GM21717 (cell line): ENCODE results near the gene PEX5L.
A peak's percentile ranks its signal among the peaks of the same experiment; 100 is the strongest.
"Not testable (repeated sequence)": the region's sequence is repeated elsewhere in the genome, so short reads cannot be mapped to it uniquely, and the experiment has no call there.

Experiments used
- ATAC-seq: cut with Tn5 transposase; IDR thresholded peaks from one replicate; pipeline ENCODE4 v1.9.1; 2021; ENCODE audit warnings: mild to moderate bottlenecking, moderate library complexity; ENCODE audit not compliant: unreplicated experiment

The PEX5L gene, protein sequence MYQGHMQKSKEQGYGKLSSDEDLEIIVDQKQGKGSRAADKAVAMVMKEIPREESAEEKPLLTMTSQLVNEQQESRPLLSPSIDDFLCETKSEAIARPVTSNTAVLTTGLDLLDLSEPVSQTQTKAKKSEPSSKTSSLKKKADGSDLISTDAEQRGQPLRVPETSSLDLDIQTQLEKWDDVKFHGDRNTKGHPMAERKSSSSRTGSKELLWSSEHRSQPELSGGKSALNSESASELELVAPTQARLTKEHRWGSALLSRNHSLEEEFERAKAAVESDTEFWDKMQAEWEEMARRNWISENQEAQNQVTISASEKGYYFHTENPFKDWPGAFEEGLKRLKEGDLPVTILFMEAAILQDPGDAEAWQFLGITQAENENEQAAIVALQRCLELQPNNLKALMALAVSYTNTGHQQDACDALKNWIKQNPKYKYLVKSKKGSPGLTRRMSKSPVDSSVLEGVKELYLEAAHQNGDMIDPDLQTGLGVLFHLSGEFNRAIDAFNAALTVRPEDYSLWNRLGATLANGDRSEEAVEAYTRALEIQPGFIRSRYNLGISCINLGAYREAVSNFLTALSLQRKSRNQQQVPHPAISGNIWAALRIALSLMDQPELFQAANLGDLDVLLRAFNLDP

GRCh38 chr3:180036671-180037455, at the start of gene PEX5L:
TSS of gene PEX5L (minus strand) at chr3:180036937. CDS start at chr3:180036599, 338 bp downstream.
- ATAC-seq: peak; percentile 67

GRCh38 chr3:180085122-180085710, 48.5 kb upstream of the PEX5L start:
- no peak for ATAC-seq

GRCh38 chr3:180082699-180083098, 46.0 kb upstream of the PEX5L start:
- no peak for ATAC-seq

DNA sequence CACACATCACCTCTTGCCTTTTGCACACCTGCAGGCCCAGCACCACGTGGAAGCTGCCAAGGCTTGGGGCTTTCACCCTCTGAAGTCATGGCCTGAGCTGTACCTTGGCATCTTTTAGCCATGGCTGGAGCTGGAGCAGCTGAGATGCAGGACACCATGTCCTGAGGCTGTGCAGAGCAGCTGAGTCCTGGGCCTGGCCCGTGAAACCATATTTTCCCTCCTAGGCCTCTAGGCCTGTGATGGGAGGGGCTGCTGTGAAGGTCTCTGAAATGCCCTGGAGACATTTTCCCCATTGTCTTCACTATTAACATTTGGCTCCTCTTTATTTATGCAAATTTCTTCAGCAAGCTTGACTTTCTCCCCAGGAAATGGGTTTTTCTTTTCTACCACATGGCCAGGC, 41.9 kb upstream of the PEX5L start:
- ATAC-seq: no peak

GRCh38 chr3:180073561-180073960, 36.8 kb upstream of the PEX5L start:
- no peak for ATAC-seq

DNA sequence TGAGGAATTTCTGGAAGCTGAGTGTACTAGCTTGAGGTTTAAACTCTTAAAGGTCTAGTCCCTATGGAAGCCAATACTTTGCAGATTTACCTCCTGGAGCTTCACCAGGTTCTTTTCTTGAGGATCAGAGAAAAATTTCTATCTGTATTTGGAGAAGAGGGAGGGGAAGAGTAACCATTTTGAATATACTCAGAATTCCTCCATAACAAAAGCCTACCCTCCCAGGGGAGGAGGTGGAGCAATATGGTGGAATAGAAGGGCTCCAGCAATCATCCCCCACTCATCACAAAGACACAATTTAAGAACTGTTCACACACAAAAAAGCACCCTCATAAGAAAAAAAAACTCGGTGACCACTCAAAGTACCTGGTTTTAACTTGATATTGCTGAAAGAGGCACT, 36.0 kb upstream of the PEX5L start:
- no peak for ATAC-seq

DNA sequence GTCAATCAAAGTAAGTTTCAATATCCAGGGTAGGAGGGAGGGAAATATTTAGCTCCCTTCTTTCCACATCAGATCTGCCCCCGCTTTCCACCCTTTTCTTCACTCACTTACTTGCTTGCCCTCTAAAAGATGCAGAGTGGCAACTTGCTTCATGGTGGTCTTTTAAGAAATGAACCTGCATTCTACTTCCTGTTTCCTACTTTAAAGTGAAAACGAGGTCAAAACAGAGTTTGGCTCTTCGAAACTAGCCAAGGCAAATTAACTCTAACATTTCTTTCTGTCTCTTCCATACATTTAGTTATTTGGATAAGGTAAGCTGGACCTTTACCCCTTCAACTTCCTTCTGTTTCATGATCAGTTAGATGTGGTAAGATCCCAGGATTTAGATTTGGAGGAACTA, 34.2 kb upstream of the PEX5L start:
- no peak for ATAC-seq

DNA sequence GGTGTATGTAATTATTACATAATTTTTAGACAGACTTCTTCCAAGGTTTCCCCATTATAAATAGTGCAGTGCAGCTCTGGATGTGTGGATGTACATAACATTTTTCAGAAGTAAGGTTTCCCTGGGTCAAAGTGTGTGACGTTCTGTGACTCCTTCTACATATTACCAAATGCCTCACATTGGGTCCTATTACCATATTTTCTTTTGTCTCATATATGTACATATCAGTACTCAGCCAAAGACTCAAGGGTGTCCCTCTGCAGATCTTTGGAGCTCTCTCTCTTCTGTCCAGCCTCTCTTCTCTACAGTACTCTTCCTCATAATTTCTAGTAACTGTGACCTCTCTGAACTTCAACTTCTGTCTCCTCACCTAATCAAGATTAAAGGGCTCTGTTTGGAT, 31.3 kb upstream of the PEX5L start:
- no peak for ATAC-seq

- no peak for ATAC-seq
These were observed 29.9 kb upstream of the PEX5L start for GRCh38 chr3:180066598-180066997.

DNA sequence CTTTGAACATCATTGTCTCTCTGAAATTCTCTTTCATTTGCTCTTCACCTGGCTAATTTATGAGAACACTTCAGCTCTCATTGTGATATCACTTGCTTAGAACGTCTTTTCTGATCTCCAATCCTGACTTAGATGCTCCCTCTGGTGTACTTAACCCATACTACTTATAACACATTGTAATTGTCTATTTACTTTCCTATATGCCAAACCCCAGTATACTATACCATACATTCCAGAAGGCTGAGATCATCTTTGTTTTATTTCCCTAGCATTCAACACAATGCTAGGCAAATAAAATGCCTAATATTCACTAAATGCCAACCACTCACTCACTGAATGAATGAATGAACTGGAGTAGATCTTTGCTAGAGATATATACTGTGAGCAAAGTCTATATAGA, 27.0 kb upstream of the PEX5L start:
- ATAC-seq: no peak

DNA sequence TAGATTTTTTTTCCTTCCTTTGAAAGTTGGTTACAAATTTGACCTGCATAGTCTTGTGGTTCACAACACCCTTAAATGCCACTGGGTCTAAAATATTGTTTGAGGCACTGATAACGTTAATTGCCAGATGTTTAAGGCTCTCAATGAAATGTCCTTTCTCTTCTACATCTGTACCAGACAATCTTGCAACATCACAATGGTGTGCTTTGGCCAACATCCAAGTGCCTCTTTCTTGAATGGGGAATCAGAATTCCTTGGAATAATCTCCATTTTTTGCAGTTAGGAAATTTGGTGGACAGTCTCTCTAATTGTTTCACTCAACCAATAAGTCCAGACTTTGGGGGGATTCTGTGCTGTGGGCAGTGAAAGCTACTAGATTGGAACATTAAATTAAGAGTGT, 26.0 kb upstream of the PEX5L start:
- ATAC-seq: no peak

DNA sequence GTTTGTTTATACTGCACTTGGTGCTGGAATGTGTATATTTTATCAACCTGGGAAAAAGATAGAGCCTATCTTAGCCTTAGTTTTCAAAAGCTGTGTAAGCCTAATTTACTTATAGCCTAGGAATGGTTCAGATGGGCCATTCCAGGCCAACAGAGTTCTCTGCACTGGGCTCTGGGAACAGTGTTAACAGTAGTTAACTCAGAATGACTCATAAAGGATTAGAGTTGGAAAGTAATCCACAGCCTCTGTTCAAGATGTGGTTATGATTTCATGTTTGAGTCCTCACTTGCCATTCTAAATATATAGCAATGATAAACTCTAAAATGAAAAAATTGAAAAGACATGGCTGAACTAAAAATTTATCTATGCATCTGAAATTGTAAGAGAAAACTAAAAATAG, 22.6 kb upstream of the PEX5L start:
- ATAC-seq: no peak

GRCh38 chr3:180058238-180058637, 21.5 kb upstream of the PEX5L start:
- ATAC-seq: no peak

DNA sequence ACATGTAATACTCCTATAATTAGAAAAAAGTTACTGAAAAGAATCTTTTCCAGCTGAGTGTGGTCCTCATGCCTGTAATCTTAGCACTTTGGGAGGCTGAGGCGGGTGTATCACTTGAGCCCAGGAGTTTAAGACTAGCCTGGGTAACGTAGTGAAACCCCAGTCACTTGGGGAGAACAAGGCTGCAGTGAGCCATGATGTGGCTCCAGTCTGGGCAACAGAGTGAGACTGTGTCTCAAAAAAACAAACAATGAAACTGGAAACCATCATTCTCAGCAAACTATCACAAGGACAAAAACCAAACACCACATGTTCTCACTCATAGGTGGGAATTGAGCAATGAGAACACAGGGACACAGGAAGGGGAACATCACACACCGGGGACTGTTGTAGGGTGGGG, 18.9 kb upstream of the PEX5L start:
- not testable (repeated sequence) for ATAC-seq

DNA sequence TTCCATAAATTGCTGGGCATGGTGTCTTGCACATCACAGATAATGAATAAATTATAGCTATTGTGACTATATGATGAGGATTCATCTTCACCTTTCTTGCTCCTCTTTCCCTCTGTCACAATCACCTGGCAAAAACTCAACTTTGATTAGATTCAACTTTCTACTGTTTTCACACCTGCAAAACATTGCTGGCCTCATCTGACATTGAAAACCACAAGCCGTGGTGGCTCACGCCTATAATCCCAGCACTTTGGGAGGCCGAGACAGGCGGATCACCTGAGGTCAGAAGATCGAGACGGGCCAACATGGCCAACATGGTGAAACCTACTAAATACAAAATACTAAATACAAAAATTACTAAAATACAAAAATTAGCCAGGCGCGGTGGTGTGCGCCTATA, 12.7 kb upstream of the PEX5L start:
- ATAC-seq: no peak

GRCh38 chr3:180048840-180049239, 12.1 kb upstream of the PEX5L start:
- ATAC-seq: no peak

- ATAC-seq: peak; percentile 96
These were observed 11.4 kb upstream of the PEX5L start for GRCh38 chr3:180048103-180048502.

- ATAC-seq: no peak
These were observed 4.2 kb upstream of the PEX5L start for GRCh38 chr3:180040966-180041365.

- peak; percentile 65 for ATAC-seq
These were observed 556 bp downstream of the PEX5L start for GRCh38 chr3:180036092-180036670.

DNA sequence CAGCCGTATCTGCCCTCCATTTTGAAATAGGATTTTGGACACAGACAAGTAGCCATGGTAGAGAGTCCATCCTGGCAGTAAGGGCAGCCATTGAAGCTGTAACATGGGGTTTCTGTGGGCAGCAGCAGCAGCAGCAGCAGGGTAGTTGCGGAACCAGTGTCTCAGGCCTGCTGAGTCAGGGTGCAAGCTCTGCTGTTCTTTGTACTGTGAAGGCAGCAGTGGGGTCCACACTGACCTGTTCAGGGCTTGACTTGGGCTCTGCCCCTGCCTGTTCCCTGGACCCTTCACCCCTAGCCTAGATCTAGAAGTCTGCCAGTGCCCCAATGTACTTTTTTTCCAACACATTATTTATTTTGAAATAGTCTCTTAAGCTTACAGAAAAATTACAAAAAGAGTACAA, 9.7 kb downstream of the PEX5L start:
- ATAC-seq: no peak

DNA sequence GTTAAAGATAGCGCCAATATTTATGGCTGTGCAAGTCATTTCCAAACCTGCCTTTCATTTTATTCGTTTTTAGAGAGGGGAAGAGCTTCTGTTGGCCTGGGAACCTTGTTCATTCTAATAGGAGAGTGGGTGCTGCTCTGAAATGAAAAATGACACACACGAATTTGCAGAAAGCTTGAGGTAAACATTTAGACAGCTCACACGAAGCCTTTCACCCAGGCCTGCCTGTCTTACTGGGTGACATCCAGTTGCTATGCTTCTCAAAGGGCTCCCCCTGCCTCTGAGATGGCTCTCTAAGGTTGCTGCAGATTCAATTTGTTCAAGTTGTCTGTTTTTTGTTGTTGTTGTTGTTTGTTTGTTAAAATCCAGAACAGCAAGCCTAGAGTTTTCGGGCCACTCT, 18.2 kb downstream of the PEX5L start:
- no peak for ATAC-seq
